SK-N-SH treated with all-trans-retinoic acid at 6 μM for 48 hours (cell line): ENCODE measurements around the gene CLSTN2.

Source experiments
- ATAC-seq: fragments of 200-7000 bp; cut with Tn5 transposase; 3 replicates; pipeline ENCODE4 v1.9.1; 2020; ENCODE audit warnings: mild to moderate bottlenecking, moderate library complexity
- ARNTL ChIP-seq: fragments of 450-650 bp; formaldehyde crosslinking; IDR thresholded peaks from 2 replicates; pipeline ENCODE4 v1.5.0; 2020; ENCODE audit warnings: low read depth, mild to moderate bottlenecking, moderate library complexity, borderline replicate concordance
- BACH2 ChIP-seq: fragments of 250-450 bp; sonication (Bioruptor Pico); IDR thresholded peaks from 2 replicates; pipeline ENCODE4 v1.9.0; 2021; ENCODE audit warnings: mild to moderate bottlenecking, borderline replicate concordance
- CREB5 ChIP-seq: fragments of 250-450 bp; sonication (Bioruptor Pico); IDR thresholded peaks from 2 replicates; pipeline ENCODE4 v1.5.1; 2020; ENCODE audit warnings: low read depth, mild to moderate bottlenecking, moderate library complexity
- CSDC2 ChIP-seq: fragments of 250-450 bp; sonication (Bioruptor Pico); IDR thresholded peaks from 2 replicates; pipeline ENCODE4 v1.5.0; 2020; ENCODE audit warnings: mild to moderate bottlenecking, moderate library complexity
- ESRRG ChIP-seq: fragments of 250-450 bp; sonication (Bioruptor Pico); IDR thresholded peaks from 2 replicates; pipeline ENCODE4 v1.6.1; 2021; ENCODE audit warnings: mild to moderate bottlenecking
- GLIS3 ChIP-seq: fragments of 250-450 bp; sonication (Bioruptor Pico); IDR thresholded peaks from 2 replicates; pipeline ENCODE4 v1.5.0; 2020; ENCODE audit warnings: mild to moderate bottlenecking, moderate library complexity
- OSR1 ChIP-seq: fragments of 250-450 bp; sonication (Bioruptor Pico); IDR thresholded peaks from 2 replicates; pipeline ENCODE4 v1.8.0; 2022; ENCODE audit warnings: moderate library complexity, mild to moderate bottlenecking, inconsistent platforms
- PATZ1 ChIP-seq: fragments of 250-450 bp; sonication (Bioruptor Pico); IDR thresholded peaks from 2 replicates; pipeline ENCODE4 v1.8.0; 2020; ENCODE audit warnings: mild to moderate bottlenecking, moderate library complexity, borderline replicate concordance
- POU6F1 ChIP-seq: fragments of 250-450 bp; sonication (Bioruptor Pico); IDR thresholded peaks from 2 replicates; pipeline ENCODE4 v1.8.0; 2021; ENCODE audit warnings: low read depth, mild to moderate bottlenecking, moderate library complexity, borderline replicate concordance
- RARB ChIP-seq: fragments of 250-450 bp; sonication (Bioruptor Pico); IDR thresholded peaks from 2 replicates; pipeline ENCODE4 v1.8.0; 2021; ENCODE audit warnings: mild to moderate bottlenecking, moderate library complexity
- SNAI2 ChIP-seq: fragments of 250-450 bp; sonication (Bioruptor Pico); IDR thresholded peaks from 2 replicates; pipeline ENCODE4 v1.5.0; 2020; ENCODE audit warnings: mild to moderate bottlenecking, moderate library complexity
- TCF4 ChIP-seq: fragments of 250-450 bp; sonication (Bioruptor Pico); IDR thresholded peaks from 2 replicates; pipeline ENCODE4 v1.8.0; 2021; ENCODE audit warnings: mild to moderate bottlenecking, moderate library complexity, borderline replicate concordance
- TOX ChIP-seq: fragments of 250-450 bp; sonication (Bioruptor Pico); IDR thresholded peaks from 2 replicates; pipeline ENCODE4 v1.8.0; 2021; ENCODE audit warnings: mild to moderate bottlenecking, moderate library complexity, borderline replicate concordance
- TSHZ2 ChIP-seq: fragments of 250-450 bp; sonication (Bioruptor Pico); IDR thresholded peaks from 2 replicates; pipeline ENCODE4 v1.5.0; 2020; ENCODE audit warnings: mild to moderate bottlenecking, moderate library complexity
- ZC3H10 ChIP-seq: fragments of 250-450 bp; sonication (Bioruptor Pico); IDR thresholded peaks from 2 replicates; pipeline ENCODE4 v1.5.1; 2021; ENCODE audit warnings: mild to moderate bottlenecking, moderate library complexity
- ZFP3 ChIP-seq: fragments of 250-450 bp; sonication (Bioruptor Pico); IDR thresholded peaks from 2 replicates; pipeline ENCODE4 v1.5.0; 2020; ENCODE audit warnings: mild to moderate bottlenecking, moderate library complexity
- ZFP30 ChIP-seq: fragments of 450-650 bp; formaldehyde crosslinking; IDR thresholded peaks from 2 replicates; pipeline ENCODE4 v1.5.0; 2022; ENCODE audit warnings: mild to moderate bottlenecking, moderate library complexity
- ZNF565 ChIP-seq: fragments of 450-650 bp; formaldehyde crosslinking; conservative IDR thresholded peaks from 2 replicates; pipeline ENCODE4 v1.5.0; 2020; ENCODE audit warnings: low read depth, mild to moderate bottlenecking, moderate library complexity
- ZNF70 ChIP-seq: fragments of 450-650 bp; formaldehyde crosslinking; IDR thresholded peaks from 2 replicates; pipeline ENCODE4 v1.5.0; 2020; ENCODE audit warnings: mild to moderate bottlenecking, moderate library complexity
- ZNF8 ChIP-seq: fragments of 450-650 bp; formaldehyde crosslinking; IDR thresholded peaks from 2 replicates; pipeline ENCODE4 v1.5.0; 2020; ENCODE audit warnings: mild to moderate bottlenecking, moderate library complexity

Gene CLSTN2

GRCh38 chr3:140056047-140056446 is 121.1 kb downstream of the CLSTN2 start:
- ATAC-seq, result no peak
- TF ChIP-seq TSHZ2 (no peak), OSR1 (CRISPR knock-in tag) (no peak), ZNF565 (no peak), CREB5 (CRISPR knock-in tag) (no peak), TOX (CRISPR knock-in tag) (no peak), GLIS3 (CRISPR knock-in tag) (no peak), ZFP30 (CRISPR knock-in tag) (no peak), PATZ1 (CRISPR knock-in tag) (no peak), ZNF8 (CRISPR knock-in tag) (no peak), POU6F1 (no peak), ZNF70 (CRISPR knock-in tag) (no peak), ESRRG (no peak), ARNTL (CRISPR knock-in tag) (no peak), RARB (CRISPR knock-in tag) (no peak), SNAI2 (CRISPR knock-in tag) (no peak), TCF4 (CRISPR knock-in tag) (no peak)

GRCh38 chr3:140061211-140061610 is 126.2 kb downstream of the CLSTN2 start:
- no peak for ATAC-seq
- TF ChIP-seq TOX (CRISPR knock-in tag) (no peak), ARNTL (CRISPR knock-in tag) (no peak), CREB5 (CRISPR knock-in tag) (no peak), PATZ1 (CRISPR knock-in tag) (no peak), POU6F1 (no peak), ZFP30 (CRISPR knock-in tag) (no peak), OSR1 (CRISPR knock-in tag) (no peak), CSDC2 (CRISPR knock-in tag) (no peak), TCF4 (CRISPR knock-in tag) (no peak), ZC3H10 (CRISPR knock-in tag) (no peak), ZNF565 (no peak), ZNF70 (CRISPR knock-in tag) (no peak), BACH2 (no peak), RARB (CRISPR knock-in tag) (no peak), GLIS3 (CRISPR knock-in tag) (no peak), ESRRG (no peak), SNAI2 (CRISPR knock-in tag) (no peak), ZFP3 (CRISPR knock-in tag) (no peak)
